NAMALWA (cell line): ENCODE measurements around the gene COL9A2.
A peak's percentile ranks its signal among the peaks of the same experiment; 100 is the strongest.

Experiments used
- DNase-seq: peaks from one replicate; pipeline ENCODE4 v3.0.0-alpha.2; 2015; ENCODE audit warnings: low spot score

COL9A2 gene

GRCh38 chr1:40257688-40258444 lies 59.2 kb downstream of the COL9A2 start, which contains the start of gene ZMPSTE24:
Gene ZMPSTE24 (plus strand): TSS chr1:40258236. CDS start chr1:40258272, 36 bp downstream.
- peak; percentile 98 for DNase-seq

GRCh38 chr1:40257313-40257687 lies 59.8 kb downstream of the COL9A2 start:
- DNase-seq: no peak

GRCh38 chr1:40256401-40257084 lies 60.5 kb downstream of the COL9A2 start:
- peak; percentile 15 for DNase-seq

GRCh38 chr1:40255231-40255630 lies 61.9 kb downstream of the COL9A2 start:
- DNase-seq: no peak

GRCh38 chr1:40252601-40253000 lies 64.5 kb downstream of the COL9A2 start:
- DNase-seq: no peak

- no peak for DNase-seq
Observed at GRCh38 chr1:40251456-40251855, 65.6 kb downstream of the COL9A2 start.
